ENCODE results near the gene CLEC2A. TPM values are rescaled to one million over a fixed set of nuclear protein-coding genes. Genes with fewer than 3 reads are reported as not detected.
A peak's percentile ranks its signal among the peaks of the same experiment; 100 is the strongest.

The CLEC2A gene
- total and polyA plus RNA-seq, 9 of the 15 experiments (the other 6 are each of a cell fraction or from before 2014, with no cell fraction given), result not detected

GRCh38 chr12:9895215-9895971 is 36.8 kb downstream of the CLEC2A start (continued):
- TF ChIP-seq REST (IDR thresholded peaks at IDR 0.05; ENCODE audit: borderline replicate concordance), result no peak
- TF ChIP-seq REST (CRISPR knock-in tag; IDR thresholded peaks at IDR 0.05; ENCODE audit: low read depth), result no peak
- peak; percentile 91 for TF ChIP-seq TAL1 (IDR thresholded peaks at IDR 0.05)
- peak; percentile 94 for TF ChIP-seq MEF2A (IDR thresholded peaks at IDR 0.05; ENCODE audit: control insufficient read depth, low read depth, low read length)
- no peak for TF ChIP-seq PATZ1 (CRISPR knock-in tag; IDR thresholded peaks at IDR 0.05; ENCODE audit: borderline replicate concordance)
- no peak for TF ChIP-seq SAFB2 (IDR thresholded peaks at IDR 0.05; ENCODE audit: borderline replicate concordance, low read depth, low read length, severe bottlenecking)
- peak; percentile 82 for TF ChIP-seq FOXM1 (IDR thresholded peaks at IDR 0.05; ENCODE audit: low read depth)
- TF ChIP-seq FOXM1 (CRISPR knock-in tag; IDR thresholded peaks at IDR 0.05; ENCODE audit: low read depth), result no peak
- TF ChIP-seq FOSL1 (tag; conservative IDR thresholded peaks at IDR 0.05), result 0 out of 2 replicates have a peak, but pooled peaks have one; percentile 32
- TF ChIP-seq RCOR1 (IDR thresholded peaks at IDR 0.05; ENCODE audit: borderline replicate concordance in 1 of 2, low read depth in 2 of 2, low read length in 2 of 2), result peak in 1 of 2 experiments; percentile 24; a peak in 1 of 4 replicates
- 0 out of 2 replicates have a peak, but pooled peaks have one; percentile 45 for TF ChIP-seq CHAMP1 (IDR thresholded peaks at IDR 0.05)
- no peak for TF ChIP-seq KAT7 (CRISPR knock-in tag; IDR thresholded peaks at IDR 0.05; ENCODE audit: borderline replicate concordance)
